GM13977 (cell line): ENCODE data around the gene UBL7.

ENCODE experiments used
- DNase-seq: peaks from one replicate; pipeline ENCODE4 v3.0.0; 2012; ENCODE audit warnings: low spot score
- in situ Hi-C: fragments of 300-500 bp; cut with MboI; formaldehyde crosslinking; loops from one replicate; pipeline ENCODE4 v1.12.0; 2022; ENCODE audit warnings: low sequenced_read_pairs, low pct_unique_long_range_greater_than_20kb, mixed read lengths, inconsistent platforms; ENCODE audit not compliant: unreplicated experiment
- TF ChIP-seq, protein P1 (sequence below): IDR thresholded peaks from 2 replicates; pipeline ENCODE4 v1.5.1; 2012; ENCODE audit warnings: mild to moderate bottlenecking, control low read depth; ENCODE audit not compliant: insufficient read depth; ENCODE audit errors: extremely low read depth, missing control alignments

The UBL7 gene

DNA sequence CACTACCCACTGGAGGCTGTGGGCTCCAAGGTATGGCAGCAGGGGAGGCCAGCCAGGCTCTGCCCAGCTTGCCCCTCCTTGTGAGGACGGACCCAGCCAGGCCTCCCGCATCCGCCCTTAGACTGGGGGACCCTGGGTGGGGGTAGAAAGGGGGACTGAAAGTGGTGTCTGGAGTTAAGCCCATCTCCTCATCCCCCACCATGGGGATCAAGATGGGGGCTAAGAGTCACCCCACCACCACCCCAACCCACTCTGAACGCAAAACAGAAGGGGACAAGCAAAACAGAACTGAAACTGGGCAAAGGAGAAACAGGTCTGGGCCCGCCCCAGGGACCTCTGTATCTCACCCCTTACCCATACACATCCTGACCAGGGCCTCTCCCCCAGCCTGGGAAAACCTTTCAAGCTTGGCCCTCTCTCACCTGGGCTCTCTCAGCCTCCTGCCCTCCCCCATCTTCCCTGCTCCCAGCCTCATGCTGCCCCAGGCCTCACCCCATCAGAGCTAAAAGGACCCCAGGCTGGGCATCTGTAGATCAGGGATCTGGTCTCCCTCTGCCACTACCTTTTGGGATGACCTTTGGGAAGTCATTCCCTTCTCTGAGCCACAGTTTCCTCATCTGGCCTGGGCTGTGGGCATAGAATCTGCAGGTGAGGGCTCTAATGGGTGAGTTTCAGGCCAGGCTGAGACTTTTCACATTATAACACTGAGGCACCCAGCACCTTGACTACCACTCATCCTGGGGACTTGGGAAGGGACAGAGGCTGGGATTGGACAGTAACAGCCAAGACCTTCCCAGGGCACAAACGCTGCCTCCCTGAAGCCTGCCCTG is 63.5 kb downstream of the UBL7 start:
- TF ChIP-seq, protein P1, sequence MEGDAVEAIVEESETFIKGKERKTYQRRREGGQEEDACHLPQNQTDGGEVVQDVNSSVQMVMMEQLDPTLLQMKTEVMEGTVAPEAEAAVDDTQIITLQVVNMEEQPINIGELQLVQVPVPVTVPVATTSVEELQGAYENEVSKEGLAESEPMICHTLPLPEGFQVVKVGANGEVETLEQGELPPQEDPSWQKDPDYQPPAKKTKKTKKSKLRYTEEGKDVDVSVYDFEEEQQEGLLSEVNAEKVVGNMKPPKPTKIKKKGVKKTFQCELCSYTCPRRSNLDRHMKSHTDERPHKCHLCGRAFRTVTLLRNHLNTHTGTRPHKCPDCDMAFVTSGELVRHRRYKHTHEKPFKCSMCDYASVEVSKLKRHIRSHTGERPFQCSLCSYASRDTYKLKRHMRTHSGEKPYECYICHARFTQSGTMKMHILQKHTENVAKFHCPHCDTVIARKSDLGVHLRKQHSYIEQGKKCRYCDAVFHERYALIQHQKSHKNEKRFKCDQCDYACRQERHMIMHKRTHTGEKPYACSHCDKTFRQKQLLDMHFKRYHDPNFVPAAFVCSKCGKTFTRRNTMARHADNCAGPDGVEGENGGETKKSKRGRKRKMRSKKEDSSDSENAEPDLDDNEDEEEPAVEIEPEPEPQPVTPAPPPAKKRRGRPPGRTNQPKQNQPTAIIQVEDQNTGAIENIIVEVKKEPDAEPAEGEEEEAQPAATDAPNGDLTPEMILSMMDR = no peak
- in situ Hi-C loops = no loop called here
- DNase-seq = no peak

DNA sequence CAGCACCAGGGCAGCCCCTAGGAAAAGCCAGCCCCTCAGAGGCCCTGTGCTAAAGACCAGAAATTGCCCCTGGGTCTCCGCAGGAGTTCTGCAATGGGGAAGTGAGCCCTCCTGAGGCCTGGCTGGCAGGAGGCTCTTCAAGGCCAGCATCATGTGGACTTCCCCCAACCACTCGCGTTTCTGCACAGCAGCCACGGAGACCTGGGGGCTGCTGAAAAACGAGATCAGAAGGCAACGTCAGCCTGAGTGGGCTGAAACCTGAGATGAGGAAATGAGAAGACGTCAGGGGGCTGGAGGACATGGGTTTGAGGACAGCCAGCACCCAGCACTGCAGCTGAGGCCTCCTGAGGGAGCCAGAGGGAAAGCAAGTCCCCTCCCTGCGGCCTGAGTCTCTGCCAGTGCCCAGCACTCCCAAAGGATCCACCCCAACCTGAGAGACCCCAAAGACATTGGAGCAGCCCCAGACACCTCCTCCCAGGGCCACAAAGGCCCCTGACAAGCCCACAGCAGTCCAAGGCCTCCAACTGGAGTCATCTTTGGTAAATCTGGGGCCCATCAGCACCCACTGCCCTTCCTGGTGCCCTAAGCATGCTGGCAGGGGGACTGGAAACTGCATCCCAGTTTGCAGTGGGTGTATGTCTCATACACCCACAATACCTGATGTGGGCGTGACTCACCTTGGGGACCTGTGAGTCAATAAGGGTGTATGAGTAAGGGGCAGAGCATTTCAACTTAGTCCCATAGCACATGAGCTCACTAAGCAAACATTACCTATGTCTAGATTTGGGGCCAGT is 64.3 kb downstream of the UBL7 start:
- in situ Hi-C loops = no loop called here
- TF ChIP-seq, protein P1 = peak; percentile 37
- peak; percentile 80 for DNase-seq

DNA sequence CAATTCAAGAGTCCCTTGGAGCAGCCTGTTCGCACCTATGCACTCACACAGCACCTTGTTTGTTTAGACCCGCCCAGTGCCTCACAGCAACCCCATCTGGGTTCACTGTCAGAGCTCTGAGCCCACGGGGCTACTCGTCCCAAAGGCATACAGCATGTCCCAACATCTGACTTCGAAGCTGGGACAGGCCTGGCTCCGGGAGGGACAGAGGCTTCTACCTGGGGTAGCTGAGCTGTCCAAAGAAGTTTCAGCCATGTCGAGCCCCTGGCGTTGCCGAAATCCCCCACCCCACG is 64.9 kb downstream of the UBL7 start:
- DNase-seq = no peak
- TF ChIP-seq, protein P1 = no peak
- in situ Hi-C loops = no loop called here
